GM18511 (cell line): Measurements from ENCODE around the gene PXDN.

ENCODE experiments used
- ATAC-seq: cut with Tn5 transposase; IDR thresholded peaks from one replicate; pipeline ENCODE4 v1.9.1; 2021; ENCODE audit warnings: mild to moderate bottlenecking, moderate library complexity; ENCODE audit not compliant: unreplicated experiment

The PXDN gene

GRCh38 chr2:1754461-1755170 lies 10.3 kb upstream of the PXDN start:
- ATAC-seq: no peak

- no peak for ATAC-seq
These were observed 9.7 kb upstream of the PXDN start for GRCh38 chr2:1754046-1754445.

DNA sequence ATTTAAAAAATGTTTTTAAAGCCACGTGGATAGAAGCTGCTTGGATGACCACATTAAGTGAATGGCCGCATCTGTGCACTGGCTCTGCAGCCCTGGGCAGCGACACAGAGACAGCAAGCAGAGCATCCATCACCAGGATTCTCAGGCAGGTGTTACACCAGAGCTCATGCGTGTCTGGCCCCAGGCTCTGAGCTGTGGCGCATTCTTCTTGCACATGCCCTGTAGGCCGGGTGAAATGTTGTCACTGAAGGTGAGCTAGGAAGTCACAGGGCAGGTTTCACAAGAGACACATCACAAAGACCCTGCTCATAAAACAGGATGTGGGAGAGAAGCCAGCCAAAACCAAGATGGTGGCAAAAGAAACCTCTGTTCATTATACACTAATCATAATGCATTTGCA lies 8.4 kb upstream of the PXDN start:
- no peak for ATAC-seq

GRCh38 chr2:1751767-1752725 lies 7.7 kb upstream of the PXDN start:
- no peak for ATAC-seq

GRCh38 chr2:1750933-1751766 lies 6.8 kb upstream of the PXDN start:
- ATAC-seq: no peak

DNA sequence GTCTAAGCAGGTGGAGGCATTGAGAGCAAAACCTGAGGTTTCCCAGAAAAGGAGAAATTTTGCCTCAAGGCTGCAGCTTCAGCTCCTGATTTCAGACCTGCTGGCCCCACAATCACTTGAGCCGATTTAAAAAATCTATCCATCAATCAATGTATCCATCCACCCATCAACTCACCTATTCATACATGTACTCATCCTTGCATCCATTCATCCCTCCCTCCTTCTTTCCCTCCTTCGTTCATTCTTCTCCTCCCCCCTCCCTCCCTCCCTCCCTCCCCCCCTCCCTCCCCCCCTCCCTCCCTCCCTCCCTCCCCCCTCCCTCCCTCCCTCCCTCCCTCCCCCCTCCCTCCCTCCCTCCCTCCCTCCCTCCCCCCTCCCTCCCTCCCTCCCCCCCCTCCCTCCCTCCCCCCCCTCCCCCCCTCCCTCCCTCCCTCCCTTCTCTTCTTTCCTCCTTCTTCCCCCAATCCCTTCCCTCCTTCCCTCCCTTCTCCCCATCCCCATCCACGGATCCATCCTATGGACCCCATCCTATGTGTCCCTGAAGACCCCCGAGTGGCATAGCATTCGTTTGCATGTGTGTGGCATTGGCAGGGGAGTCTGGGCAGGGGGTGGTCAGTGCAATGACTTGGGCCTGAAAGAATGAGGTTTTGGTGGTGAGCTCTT lies 6.1 kb upstream of the PXDN start:
- no peak for ATAC-seq

DNA sequence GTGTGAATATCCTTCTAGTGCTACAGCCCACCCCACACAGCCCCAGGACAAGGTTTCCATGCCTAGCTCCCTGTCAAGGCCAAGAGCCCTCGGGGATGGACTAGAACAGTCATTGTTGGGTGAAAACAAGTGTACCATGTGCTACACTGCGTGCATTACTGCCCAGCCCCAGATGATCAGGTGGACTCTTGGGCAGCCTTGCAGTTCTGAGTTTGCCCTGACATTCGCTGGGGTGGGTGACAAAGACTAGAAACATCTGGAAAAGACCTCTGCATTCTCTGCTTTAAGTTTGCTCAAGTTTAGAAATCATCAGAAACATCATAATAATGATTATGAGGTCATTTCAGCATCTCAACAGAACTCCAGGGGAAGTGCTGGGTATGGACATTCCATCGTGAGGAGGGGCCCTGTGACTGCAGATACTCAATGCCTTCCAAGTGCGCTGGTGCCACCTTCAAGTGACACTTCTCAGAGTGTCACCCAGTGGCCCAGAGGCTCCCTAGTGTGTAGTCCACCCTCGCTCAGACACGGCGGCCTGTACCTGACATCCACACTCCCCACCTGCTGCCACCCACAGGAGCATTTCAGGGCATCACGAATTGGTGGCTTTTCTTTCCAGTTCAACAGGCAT lies 5.3 kb upstream of the PXDN start:
- no peak for ATAC-seq

- no peak for ATAC-seq
These were observed 4.6 kb upstream of the PXDN start for GRCh38 chr2:1748741-1749488.

DNA sequence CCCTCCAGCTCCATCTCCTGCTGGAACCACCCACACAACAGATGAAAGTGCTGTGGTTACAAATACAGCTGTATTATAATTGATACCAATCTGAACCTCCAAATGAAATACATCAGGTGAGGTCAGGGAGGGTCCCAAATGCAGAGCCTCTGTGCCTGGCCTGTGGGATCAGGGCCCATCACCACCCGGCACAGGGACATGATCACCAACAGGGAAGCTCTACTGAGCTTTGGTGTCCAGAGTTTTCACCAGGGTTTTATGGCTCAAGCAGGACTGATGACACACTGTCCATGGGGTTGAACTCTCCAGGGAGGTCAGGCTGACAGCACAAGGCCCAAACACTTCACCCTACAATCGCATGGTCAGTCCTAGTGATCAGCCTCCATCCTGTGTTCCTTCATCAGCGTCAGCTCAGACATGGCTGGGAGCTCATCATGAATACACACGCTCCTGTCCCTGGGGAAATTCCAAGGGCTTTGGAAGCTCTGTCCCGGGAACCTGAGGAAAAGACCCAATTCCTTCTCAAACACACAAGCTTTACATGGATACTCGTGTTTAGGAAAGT lies 3.9 kb upstream of the PXDN start:
- ATAC-seq: no peak

DNA sequence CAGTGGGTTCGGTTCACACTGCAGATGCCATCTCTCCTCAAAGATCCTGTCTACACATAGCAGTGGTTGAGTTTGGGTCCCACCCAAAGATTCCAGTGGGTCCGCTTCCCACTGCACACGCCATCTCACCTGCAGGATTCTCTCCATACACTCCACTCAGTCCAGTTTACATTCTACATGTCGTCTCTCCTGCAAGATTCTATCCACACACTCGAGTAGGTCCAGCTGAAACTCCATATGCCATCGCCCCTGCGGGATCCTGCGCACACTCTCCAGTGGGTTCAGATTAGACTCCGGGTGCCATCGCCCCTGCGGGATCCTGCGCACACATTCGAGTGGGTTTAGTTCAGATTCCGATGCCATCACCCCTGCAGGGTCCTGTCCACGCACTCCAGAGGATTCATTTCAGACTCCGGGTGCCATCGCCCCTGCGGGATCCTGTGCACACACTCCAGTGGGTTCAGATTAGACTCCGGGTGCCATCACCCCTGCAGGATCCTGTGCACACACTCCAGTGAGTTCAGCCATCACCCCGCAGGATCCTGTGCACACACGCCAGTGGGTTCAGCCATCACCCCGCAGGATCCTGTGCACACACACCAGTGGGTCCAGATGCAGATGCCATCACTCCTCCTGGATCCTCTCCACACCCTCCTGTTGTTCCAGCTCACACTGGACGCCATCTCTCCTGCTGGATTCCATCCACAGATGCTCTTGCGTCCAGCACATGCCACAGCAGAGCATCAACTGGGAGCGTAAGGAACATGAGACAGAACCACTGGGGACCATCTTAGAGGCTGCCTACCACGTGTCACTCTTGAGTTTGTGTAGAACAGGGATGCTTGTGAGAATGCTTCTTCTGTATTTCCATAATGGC lies 3.0 kb upstream of the PXDN start:
- no peak for ATAC-seq

- no peak for ATAC-seq
These were observed 2.1 kb upstream of the PXDN start for GRCh38 chr2:1746174-1747064.

GRCh38 chr2:1745171-1746023 lies 1.1 kb upstream of the PXDN start:
- no peak for ATAC-seq

- ATAC-seq: no peak
These were observed 217 bp downstream of the PXDN start for GRCh38 chr2:1744151-1744445.

DNA sequence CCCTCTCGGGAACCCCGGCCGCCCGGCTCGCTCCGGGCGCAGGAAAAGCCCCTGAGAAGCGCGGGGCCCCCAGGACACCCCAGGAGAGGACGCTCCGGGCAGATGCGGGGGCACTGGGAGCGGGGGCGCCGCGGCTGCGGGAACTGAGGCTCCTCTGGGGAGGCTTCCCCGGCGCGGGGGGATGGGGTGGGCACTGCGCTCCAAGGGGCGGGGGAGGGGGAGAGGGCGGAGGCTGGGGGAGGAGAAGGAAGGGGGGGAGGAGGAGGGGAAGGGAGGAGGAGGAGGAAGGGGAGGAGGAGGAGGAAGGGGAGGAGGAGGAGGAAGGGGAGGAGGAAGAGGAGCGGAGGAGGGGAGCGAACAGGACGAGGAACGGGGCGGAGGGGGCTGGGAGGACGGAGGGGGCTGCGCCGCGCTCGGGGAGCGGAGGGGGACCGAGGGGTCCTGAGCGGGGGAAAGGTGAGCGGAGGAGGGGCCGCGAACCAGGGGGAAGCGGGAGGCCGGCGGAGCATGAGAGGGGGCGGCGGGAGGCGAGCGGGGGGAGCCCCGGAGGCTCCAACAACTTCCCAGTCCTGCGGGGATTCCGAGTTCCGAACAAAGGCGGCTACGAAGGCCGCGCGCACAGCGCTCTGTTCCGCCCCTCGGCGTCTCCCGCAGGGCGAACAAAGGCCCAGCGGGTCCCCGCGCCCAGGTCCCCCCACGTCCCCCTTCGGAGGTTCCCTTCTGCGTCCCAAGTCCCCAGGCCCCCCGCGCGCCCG lies 742 bp downstream of the PXDN start:
- no peak for ATAC-seq

DNA sequence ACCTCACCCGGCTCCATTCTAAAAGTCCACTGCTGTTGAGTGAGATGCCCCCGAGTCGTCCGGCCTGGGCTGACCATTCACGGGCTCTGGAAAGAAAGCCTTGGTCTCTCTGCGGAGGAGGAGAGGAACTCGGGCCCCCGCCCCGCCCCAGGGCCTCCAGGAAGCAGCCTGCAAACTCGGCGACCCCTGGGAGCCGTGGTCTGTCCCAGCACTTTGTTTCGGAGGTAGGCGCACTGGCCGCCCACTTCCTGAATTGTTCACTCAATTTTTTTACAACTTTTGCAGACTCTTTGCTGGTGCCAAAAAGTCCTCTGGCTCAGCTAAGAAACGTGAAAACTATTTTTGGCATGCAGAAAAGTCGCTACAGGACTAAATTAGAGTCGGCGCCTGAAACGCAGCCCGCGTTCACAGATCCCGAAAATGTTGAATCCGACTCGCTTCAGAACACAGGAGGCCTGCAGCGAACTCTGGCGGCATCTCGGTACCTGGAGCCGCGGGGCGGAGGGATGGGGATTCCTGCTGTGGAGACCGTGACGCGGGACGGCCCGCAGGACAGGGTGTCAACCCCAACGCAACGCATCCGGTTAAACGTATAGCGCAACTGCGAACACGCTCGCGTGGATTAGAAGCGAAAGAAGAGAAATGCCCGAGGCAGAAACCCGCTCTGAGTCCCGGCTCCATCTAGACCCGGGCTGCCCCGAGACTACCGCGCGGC lies 1.5 kb downstream of the PXDN start:
- no peak for ATAC-seq
